BLaER1 (cell line): Measurements from ENCODE around the gene ZNF98.

Experiments
- H3K27ac ChIP-seq: shearing (Covaris generic); formaldehyde crosslinking; 2 replicates; pipeline ENCODE4 v1.8.1; 2022
- H3K27me3 ChIP-seq: shearing (Covaris generic); formaldehyde crosslinking; 2 replicates; pipeline ENCODE4 v1.8.1; 2022
- H3K36me3 ChIP-seq: shearing (Covaris generic); formaldehyde crosslinking; 2 replicates; pipeline ENCODE4 v1.8.1; 2022
- H3K4me1 ChIP-seq: shearing (Covaris generic); formaldehyde crosslinking; 2 replicates; pipeline ENCODE4 v1.8.1; 2022
- H3K4me2 ChIP-seq: shearing (Covaris generic); formaldehyde crosslinking; 2 replicates; pipeline ENCODE4 v1.8.1; 2022
- H3K4me3 ChIP-seq: shearing (Covaris generic); formaldehyde crosslinking; 2 replicates; pipeline ENCODE4 v1.8.1; 2022
- H3K9ac ChIP-seq: shearing (Covaris generic); formaldehyde crosslinking; 2 replicates; pipeline ENCODE4 v1.8.1; 2022
- H3K9me3 ChIP-seq: shearing (Covaris generic); formaldehyde crosslinking; 2 replicates; pipeline ENCODE4 v1.8.1; 2022
- H4K20me1 ChIP-seq: shearing (Covaris generic); formaldehyde crosslinking; 2 replicates; pipeline ENCODE4 v1.8.1; 2022
- Cebpa-rat ChIP-seq: shearing (Covaris generic); IDR thresholded peaks from 2 replicates; pipeline ENCODE4 v1.8.1; 2022

ZNF98 gene

DNA sequence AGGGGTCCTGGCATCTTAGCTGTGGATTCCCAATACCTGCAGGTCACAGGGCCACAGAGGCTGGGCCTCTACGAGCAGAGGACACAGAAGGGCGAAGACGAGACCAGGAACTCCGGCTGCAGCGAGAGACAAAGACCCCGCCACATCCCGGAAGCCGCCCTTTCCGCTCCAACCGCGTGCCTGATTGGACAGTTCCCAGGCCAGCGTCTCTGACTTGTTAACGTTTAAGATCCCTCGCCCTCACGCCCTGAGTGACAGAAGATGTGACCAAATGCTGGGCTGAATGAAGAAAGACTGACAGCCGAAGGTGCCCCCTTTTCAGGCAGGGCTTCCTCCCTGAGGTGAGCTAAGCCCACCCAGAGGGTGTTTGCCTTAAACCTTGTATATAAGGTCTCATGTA is at the start of gene ZNF98:
ZNF98 (minus strand) TSS at position 136 of the 400 bp plus-strand sequence; CDS start at position 14, 122 bp downstream.
- no peak within 1 kb of the TSS for H3K27ac ChIP-seq
- TF ChIP-seq Cebpa-rat, result no peak
- peaks cover 68% of the 10 kb centered on the region for H3K9me3 ChIP-seq

DNA sequence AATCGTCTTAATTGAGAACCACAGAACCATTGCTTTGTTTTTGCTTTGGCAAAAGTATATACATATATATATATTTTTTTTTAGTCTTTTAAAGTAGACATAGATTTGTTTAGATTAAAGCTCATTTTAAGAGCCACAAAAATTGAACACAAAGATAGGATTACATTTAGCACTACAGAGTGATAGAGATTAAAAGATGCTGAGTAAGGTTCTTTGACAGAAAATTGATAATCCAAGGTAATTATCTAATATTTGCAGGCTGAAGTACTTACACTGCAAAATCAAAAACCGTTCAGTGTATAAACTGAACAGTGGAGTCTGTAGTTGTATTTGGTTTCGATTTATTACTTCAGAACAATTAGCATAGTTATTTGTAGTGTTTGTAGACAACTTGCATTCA is 24.5 kb upstream of the ZNF98 start:
- Histone ChIP-seq H3K36me3 (no peaks in the 10 kb centered on the region), H3K27ac (no peak overlapping the region), H3K27me3 (no peaks in the 10 kb centered on the region), H4K20me1 (no peaks in the 10 kb centered on the region), H3K4me1 (no peaks in the 10 kb centered on the region), H3K9ac (no peak overlapping the region), H3K4me3 (no peak overlapping the region), H3K9me3 (peaks cover 75% of the 10 kb centered on the region), H3K4me2 (no peak overlapping the region)
- TF ChIP-seq Cebpa-rat, result no peak

More for the DNA sequence above, at the start of gene ZNF98:
- no peak within 1 kb of the TSS for H3K9ac ChIP-seq
- no peaks in the 10 kb centered on the region for H4K20me1 ChIP-seq
- no peaks in the 10 kb centered on the region for H3K4me1 ChIP-seq
- H3K36me3 ChIP-seq, result no peaks in the 10 kb centered on the region
- no peak within 1 kb of the TSS for H3K4me3 ChIP-seq
- no peak within 1 kb of the TSS for H3K4me2 ChIP-seq
- no peaks in the 10 kb centered on the region for H3K27me3 ChIP-seq

DNA sequence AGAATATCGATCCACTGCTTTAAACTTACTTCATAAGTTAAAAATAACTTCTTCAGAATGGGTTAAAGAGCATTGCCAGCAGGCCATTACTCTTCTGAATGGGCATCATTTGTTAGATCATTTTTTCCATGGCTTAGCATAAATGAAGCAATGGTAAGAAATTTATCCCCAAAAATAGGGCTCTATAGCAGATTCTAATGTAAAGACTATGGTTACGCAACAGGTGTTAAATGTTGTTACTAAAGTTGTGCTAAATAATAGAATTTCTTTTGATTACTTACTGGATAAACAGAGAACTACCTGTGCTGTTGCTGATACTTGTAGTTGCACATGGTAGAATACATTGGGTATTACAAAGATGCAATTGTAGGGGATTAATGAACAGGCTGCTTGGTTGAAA is 15.9 kb upstream of the ZNF98 start:
- H3K4me2 ChIP-seq, result no peak overlapping the region
- H3K27ac ChIP-seq, result no peak overlapping the region
- H3K4me3 ChIP-seq, result no peak overlapping the region
- TF ChIP-seq Cebpa-rat, result no peak; the same call in 1 of the 2 replicates
- no peaks in the 10 kb centered on the region for H3K4me1 ChIP-seq
- no peaks in the 10 kb centered on the region for H3K36me3 ChIP-seq
- H3K9me3 ChIP-seq, result peaks cover 89% of the 10 kb centered on the region
- H3K27me3 ChIP-seq, result no peaks in the 10 kb centered on the region
- H3K9ac ChIP-seq, result no peak overlapping the region
- no peaks in the 10 kb centered on the region for H4K20me1 ChIP-seq

DNA sequence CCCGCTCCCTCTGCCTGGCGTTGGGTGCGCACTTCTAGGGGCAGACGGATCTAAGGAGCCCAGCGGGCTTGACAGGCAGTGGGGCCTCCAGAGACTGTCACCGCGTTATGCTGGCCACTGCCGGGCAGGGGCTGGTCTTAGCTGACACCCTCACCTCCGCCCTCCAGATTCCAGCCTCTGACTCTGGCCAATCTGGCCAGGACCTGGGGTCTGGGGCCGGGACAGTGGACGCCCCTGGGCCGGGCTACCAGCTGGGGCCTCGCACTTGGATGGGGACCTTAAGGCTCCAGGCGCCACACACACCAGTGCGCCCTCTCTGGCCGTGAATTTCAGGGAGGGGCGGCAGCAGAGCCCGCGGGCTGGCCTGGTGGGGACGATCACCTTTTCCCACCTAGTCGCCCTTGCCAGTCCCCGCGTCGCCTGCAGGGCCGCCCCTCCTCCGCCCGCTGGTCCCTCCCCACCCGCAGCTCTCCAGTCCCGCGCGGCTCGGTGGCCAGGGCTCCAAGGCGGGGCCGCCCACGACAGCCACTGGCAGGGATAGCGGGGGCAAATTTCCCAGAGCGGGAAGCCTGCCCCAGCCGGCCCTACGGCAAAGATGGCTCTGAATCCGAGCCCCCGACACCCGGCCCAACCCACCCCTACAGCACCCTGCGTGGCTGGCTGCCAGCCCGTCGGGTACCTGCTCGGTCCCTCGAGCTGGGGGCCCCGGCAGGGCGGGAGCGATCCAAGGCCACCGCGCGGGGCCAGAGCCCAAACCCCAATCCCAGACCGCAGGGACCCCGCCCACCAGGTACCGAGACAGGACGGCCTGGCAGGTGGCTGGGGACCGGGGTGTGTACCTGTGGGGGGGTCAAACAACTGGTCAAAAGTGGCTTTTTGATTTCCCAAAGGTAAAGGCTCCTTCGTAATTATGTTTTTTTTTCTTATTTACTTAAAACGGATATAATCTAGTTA is 6.1 kb upstream of the ZNF98 start:
- Histone ChIP-seq H3K9ac (no peak overlapping the region), H3K27ac (no peak overlapping the region), H3K9me3 (peaks cover 78% of the 10 kb centered on the region), H4K20me1 (no peaks in the 10 kb centered on the region), H3K36me3 (no peaks in the 10 kb centered on the region), H3K27me3 (no peaks in the 10 kb centered on the region), H3K4me3 (0 out of 2 replicates have a peak overlapping the region, but pooled peaks have one; percentile 5), H3K4me1 (no peaks in the 10 kb centered on the region), H3K4me2 (no peak overlapping the region)
- no peak for TF ChIP-seq Cebpa-rat

DNA sequence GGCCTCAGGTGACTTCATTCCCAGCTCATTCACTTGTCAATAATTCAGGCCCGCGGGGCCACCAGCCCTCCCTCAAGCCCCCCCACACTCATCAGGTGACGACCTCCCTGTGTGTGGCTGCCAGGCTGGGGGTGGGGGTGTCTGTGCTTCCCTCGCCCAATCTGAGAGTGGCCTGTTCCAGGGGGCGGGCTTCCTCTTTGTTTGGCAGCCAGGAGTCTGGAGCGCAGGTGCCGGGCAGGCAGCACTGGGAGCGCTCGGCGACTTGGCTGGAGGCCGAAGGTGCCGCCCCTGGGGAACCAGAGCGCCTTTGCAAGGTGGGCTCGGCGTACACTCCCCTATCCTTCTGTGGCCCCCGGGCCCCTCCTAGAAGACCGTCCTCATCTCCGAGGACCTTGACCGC is 5.4 kb upstream of the ZNF98 start:
- peaks cover 78% of the 10 kb centered on the region for H3K9me3 ChIP-seq
- H3K9ac ChIP-seq, result no peak overlapping the region
- TF ChIP-seq Cebpa-rat, result no peak
- H3K4me3 ChIP-seq, result no peak overlapping the region
- no peaks in the 10 kb centered on the region for H3K27me3 ChIP-seq
- no peak overlapping the region for H3K4me2 ChIP-seq
- no peaks in the 10 kb centered on the region for H3K4me1 ChIP-seq
- no peak overlapping the region for H3K27ac ChIP-seq
- no peaks in the 10 kb centered on the region for H4K20me1 ChIP-seq
- H3K36me3 ChIP-seq, result no peaks in the 10 kb centered on the region

DNA sequence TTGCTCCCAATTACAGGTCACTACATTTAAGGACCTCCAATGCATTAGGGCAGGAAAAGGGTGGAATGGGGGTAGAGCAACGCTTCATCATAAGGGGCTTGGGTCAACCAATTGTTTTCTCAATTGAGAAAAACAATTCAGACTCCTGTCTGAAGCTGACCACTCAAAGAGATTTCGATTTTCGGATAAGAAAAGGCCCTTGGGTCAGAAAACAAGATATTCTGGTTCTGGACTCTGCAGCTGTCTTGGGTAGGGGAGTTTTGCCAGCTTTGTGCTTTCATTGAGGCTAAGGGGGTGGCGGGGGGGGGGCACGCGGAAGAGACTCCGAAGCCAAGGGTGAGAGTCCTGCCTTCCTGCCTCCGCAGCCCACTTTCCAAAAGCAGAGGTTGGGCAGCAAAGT is 4.8 kb upstream of the ZNF98 start:
- Histone ChIP-seq H3K4me1 (no peaks in the 10 kb centered on the region), H3K4me3 (no peak overlapping the region), H3K36me3 (no peaks in the 10 kb centered on the region), H3K9me3 (peaks cover 84% of the 10 kb centered on the region), H4K20me1 (no peaks in the 10 kb centered on the region), H3K4me2 (no peak overlapping the region), H3K27me3 (no peaks in the 10 kb centered on the region), H3K9ac (no peak overlapping the region), H3K27ac (no peak overlapping the region)
- TF ChIP-seq Cebpa-rat, result no peak

DNA sequence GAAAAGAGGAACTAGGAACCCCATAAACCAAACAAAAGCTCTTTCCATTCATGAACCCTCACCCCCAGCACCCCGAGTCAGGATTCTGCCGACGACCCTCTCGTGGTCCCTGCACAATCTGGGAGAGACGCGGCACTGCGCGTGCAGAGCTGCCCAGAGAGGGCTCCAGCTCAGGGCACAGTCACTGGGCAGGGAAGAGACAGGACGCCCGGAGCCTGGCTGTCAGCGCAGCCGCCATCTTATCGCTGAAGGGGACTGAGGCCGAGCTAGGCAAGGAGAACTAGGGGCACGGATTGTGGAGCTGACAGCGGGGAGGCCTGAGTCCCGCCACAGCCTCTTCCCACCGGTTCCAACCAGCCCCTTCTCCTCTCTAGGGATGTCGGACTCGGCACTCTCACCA is 349 bp downstream of the ZNF98 start:
- H3K9me3 ChIP-seq, result peaks cover 64% of the 10 kb centered on the region

DNA sequence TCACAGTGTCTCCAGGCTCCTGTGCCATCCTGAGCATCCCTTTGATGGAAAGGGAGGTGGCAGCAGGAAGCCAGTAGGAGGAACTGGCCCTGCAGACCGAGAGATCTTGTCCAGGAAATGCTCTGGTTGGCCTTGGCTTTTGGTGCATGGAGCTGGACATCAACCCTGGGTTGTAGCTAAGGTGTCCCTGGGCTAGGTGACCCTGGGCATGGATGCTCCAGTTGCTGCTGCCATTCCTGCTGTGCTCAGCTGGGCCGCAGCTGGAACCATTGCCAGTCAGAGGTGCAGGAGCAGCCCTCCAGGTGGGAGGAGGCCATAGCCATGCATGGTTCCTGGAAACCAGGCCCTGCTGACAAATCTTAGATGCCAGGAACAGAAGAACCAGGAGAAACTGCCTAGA is 67.5 kb downstream of the ZNF98 start:
- Histone ChIP-seq H3K9me3 (peaks cover 51% of the 10 kb centered on the region), H3K36me3 (no peaks in the 10 kb centered on the region), H3K4me1 (no peaks in the 10 kb centered on the region), H3K9ac (no peak overlapping the region), H3K4me2 (no peak overlapping the region), H3K27me3 (no peaks in the 10 kb centered on the region), H3K4me3 (no peak overlapping the region), H3K27ac (no peak overlapping the region), H4K20me1 (no peaks in the 10 kb centered on the region)
- TF ChIP-seq Cebpa-rat, result no peak

More for the DNA sequence above, 349 bp downstream of the ZNF98 start:
- no peak overlapping the region for H3K4me3 ChIP-seq
- H3K4me2 ChIP-seq, result no peak overlapping the region
- H3K4me1 ChIP-seq, result no peaks in the 10 kb centered on the region
- no peak overlapping the region for H3K27ac ChIP-seq
- no peaks in the 10 kb centered on the region for H4K20me1 ChIP-seq
- H3K9ac ChIP-seq, result no peak overlapping the region
- H3K27me3 ChIP-seq, result no peaks in the 10 kb centered on the region
- no peak for TF ChIP-seq Cebpa-rat
- no peaks in the 10 kb centered on the region for H3K36me3 ChIP-seq
